ENCODE measurements around the gene IQGAP1.

The IQGAP1 gene

GRCh38 chr15:90539789-90540188 is 151.7 kb downstream of the IQGAP1 start:
- no peak for DNase-seq

DNA sequence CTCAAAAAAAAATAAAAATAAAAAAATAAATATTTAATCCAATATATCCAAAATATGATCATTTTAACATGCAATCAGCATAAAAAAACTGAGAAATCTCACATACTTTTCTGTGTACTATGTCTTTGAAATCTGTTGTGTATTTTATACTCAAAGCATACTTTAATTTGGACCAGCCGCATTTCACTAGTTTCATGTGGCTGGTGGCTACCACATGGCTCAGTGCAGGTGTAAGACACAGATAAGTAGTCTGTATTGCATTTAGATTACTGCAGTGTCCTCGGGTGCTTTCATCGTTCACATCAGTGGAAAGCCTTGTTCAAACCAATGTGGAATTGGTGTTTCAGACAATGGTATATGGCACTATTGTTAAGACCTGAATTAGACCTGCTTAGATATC is 152.7 kb downstream of the IQGAP1 start:
- no peak for DNase-seq

DNA sequence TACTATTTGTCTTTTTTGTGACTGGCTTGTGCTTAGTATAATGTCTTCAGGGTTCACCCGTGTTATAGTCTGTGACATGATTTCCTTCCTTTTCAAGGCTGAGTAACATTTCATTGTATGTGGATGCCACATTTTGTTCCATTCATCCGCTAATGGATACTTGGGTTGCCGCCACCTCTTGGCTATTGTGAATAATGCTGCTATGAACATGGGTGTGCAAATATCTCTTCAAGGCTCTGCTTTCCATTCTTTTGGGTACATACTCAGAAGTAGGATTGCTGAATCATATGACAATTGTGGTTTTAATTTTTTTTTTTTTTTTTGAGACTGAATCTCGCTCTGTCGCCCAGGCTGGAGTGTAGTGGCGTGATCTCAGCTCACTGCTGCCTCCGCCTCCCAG is 157.1 kb downstream of the IQGAP1 start:
- no peak for DNase-seq

DNA sequence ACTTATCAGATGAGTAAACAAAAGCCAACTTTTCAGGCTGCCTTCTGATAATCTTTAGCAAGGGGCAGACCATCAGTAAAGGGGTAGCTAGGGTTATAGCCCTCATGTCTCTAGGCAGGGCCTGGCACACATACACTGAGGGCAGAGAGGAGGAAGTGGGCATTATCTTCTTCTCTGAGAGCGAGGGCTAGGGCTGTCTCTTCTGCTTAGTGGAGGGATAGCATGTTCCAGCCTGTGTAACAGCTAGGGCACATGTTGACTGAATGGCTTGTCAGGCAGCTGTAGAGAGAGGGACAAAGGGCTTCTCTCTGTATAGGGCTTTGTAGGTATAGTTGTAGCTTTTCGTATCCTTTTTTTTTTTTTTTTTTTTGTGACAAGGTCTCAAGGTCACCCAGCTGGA is 159.5 kb downstream of the IQGAP1 start:
- no peak for DNase-seq

DNA sequence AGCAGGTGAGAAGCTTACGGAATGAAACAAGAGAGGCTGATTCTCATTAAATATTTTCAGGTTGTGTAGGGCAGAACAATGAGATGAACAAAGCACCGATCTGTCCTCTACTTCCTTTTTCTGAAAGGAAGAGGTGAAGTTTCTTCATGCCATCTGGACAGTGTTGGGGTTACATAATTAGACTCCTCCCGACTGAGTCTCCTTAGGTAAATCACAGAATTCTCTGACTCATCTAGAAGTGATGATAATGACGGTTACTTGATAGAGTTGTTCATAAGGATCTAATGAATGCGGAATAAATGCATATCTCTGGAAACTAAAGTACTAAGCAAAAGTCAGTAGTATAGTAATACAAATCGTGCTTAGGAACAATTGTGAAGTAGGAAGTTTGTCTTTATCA is 162.9 kb downstream of the IQGAP1 start:
- DNase-seq: no peak

All from NCI-H1105 treated with DMSO at 0.1 percent for 48 hours (cell line).